Activated T-cell treated with anti-CD3 and anti-CD28 coated beads for 48 hours (primary cell): ENCODE data around the gene CMSS1.

ENCODE experiments used
- DNase-seq: peaks from one replicate; pipeline ENCODE4 v3.0.0-alpha.2; 2020; ENCODE audit warnings: low read depth

CMSS1 gene

GRCh38 chr3:99999536-99999935, 181.9 kb downstream of the CMSS1 start:
- no peak for DNase-seq

GRCh38 chr3:100001083-100001482, 183.4 kb downstream of the CMSS1 start:
- no peak for DNase-seq

GRCh38 chr3:100001526-100002270, 184.0 kb downstream of the CMSS1 start:
- no peak for DNase-seq

- no peak for DNase-seq
Measured at GRCh38 chr3:100002599-100003350, 185.1 kb downstream of the CMSS1 start.

- no peak for DNase-seq
Measured at GRCh38 chr3:100003609-100004503, 186.2 kb downstream of the CMSS1 start.

GRCh38 chr3:100004931-100005330, 187.3 kb downstream of the CMSS1 start:
- DNase-seq, result no peak

GRCh38 chr3:100005665-100006393, 188.2 kb downstream of the CMSS1 start:
- DNase-seq, result no peak

- no peak for DNase-seq
Measured at GRCh38 chr3:100006570-100007271, 189.1 kb downstream of the CMSS1 start.

GRCh38 chr3:100007313-100007712, 189.7 kb downstream of the CMSS1 start:
- DNase-seq, result no peak

GRCh38 chr3:100008081-100008698, 190.5 kb downstream of the CMSS1 start:
- DNase-seq, result no peak

- no peak for DNase-seq
Measured at GRCh38 chr3:100009276-100010086, 191.8 kb downstream of the CMSS1 start.

GRCh38 chr3:100010087-100010417, 192.4 kb downstream of the CMSS1 start:
- DNase-seq, result no peak

- no peak for DNase-seq
Measured at GRCh38 chr3:100018806-100019205, 201.1 kb downstream of the CMSS1 start.

- no peak for DNase-seq
Measured at GRCh38 chr3:100019719-100020118, 202.1 kb downstream of the CMSS1 start.

- DNase-seq, result no peak
Measured at GRCh38 chr3:100020876-100021644, 203.4 kb downstream of the CMSS1 start.

GRCh38 chr3:100022506-100022905, 204.8 kb downstream of the CMSS1 start:
- DNase-seq, result no peak

GRCh38 chr3:100023150-100023549, 205.5 kb downstream of the CMSS1 start:
- DNase-seq, result no peak

GRCh38 chr3:100023595-100023994, 205.9 kb downstream of the CMSS1 start:
- no peak for DNase-seq
